CD8-positive, alpha-beta memory T cell (primary cell): ENCODE measurements around the gene NKAPD1. TPM values are rescaled to one million over a fixed set of nuclear protein-coding genes. Genes with fewer than 3 reads are reported as not detected.

Experiments used
- CTCF ChIA-PET: fragments of 350-600 bp; sonication (Branson Sonifier 250); formaldehyde crosslinking; loops from one replicate; lab custom pipeline; 2021; ENCODE audit warnings: antibody characterized with exemption; lab: Charles Lee
- POLR2A ChIA-PET: fragments of 350-600 bp; sonication (Branson Sonifier 250); formaldehyde crosslinking; loops from one replicate; lab custom pipeline; 2021; ENCODE audit warnings: antibody characterized with exemption; lab: Charles Lee
- DNase-seq, 5 donors: peaks; one replicate each; pipeline versions ENCODE4 v3.0.0 to v3.0.0-alpha.2; 2020 to 2022; ENCODE audit warnings: mixed read lengths in 1 of 5
- H3K27ac ChIP-seq: one replicate; pipeline ENCODE4 v1.7.0; 2013; ENCODE audit warnings: low read depth, mild to moderate bottlenecking, low read length, moderate library complexity
- H3K27me3 ChIP-seq: 2 replicates; pipeline ENCODE4 v1.7.0; 2013; ENCODE audit warnings: low read length, mild to moderate bottlenecking; ENCODE audit not compliant: insufficient read depth, poor library complexity, severe bottlenecking
- H3K36me3 ChIP-seq: 2 replicates; pipeline ENCODE4 v1.7.0; 2013; ENCODE audit warnings: mild to moderate bottlenecking, low read length, moderate library complexity; ENCODE audit not compliant: insufficient read depth
- H3K4me1 ChIP-seq: 2 replicates; pipeline ENCODE4 v1.7.0; 2013; ENCODE audit warnings: mild to moderate bottlenecking, low read length, moderate library complexity; ENCODE audit not compliant: insufficient read depth
- H3K4me3 ChIP-seq: 2 replicates; pipeline ENCODE4 v1.7.0; 2013; ENCODE audit warnings: mild to moderate bottlenecking, low read length
- H3K9me3 ChIP-seq: 2 replicates; pipeline ENCODE4 v1.7.0; 2013; ENCODE audit warnings: mild to moderate bottlenecking, low read length
- H3K27ac Mint-ChIP-seq, 8 donors: one replicate each; pipeline ENCODE4 v1.8.0; 2020 to 2021; ENCODE audit warnings: mixed read lengths in 8 of 8, mild to moderate bottlenecking in 6 of 8, inconsistent platforms in 3 of 8, moderate library complexity in 3 of 8
- H3K27me3 Mint-ChIP-seq, 2 donors: one replicate each; pipeline ENCODE4 v1.8.0; 2020 to 2021; ENCODE audit warnings: mixed read lengths in 2 of 2, mild to moderate bottlenecking in 1 of 2, moderate library complexity in 1 of 2
- H3K36me3 Mint-ChIP-seq, 3 donors: one replicate each; pipeline ENCODE4 v1.8.0; 2020 to 2021; ENCODE audit warnings: mixed read lengths in 3 of 3, inconsistent platforms in 1 of 3, mild to moderate bottlenecking in 1 of 3
- H3K4me1 Mint-ChIP-seq, 3 donors: one replicate each; pipeline ENCODE4 v1.8.0; 2020 to 2021; ENCODE audit warnings: mixed read lengths in 3 of 3, inconsistent platforms in 1 of 3, mild to moderate bottlenecking in 1 of 3
- H3K4me3 Mint-ChIP-seq, 7 donors: one replicate each; pipeline ENCODE4 v1.8.0; 2020 to 2021; ENCODE audit warnings: mixed read lengths in 7 of 7, mild to moderate bottlenecking in 6 of 7, moderate library complexity in 4 of 7, inconsistent platforms in 2 of 7
- H3K9me3 Mint-ChIP-seq, 5 donors: one replicate each; pipeline ENCODE4 v1.8.0; 2020 to 2022; ENCODE audit warnings: mixed read lengths in 5 of 5, mild to moderate bottlenecking in 3 of 5, moderate library complexity in 2 of 5, inconsistent platforms in 1 of 5
- polyA plus RNA-seq: library from polyadenylated mRNA; unstranded; fragments of 300-500 nt; fragmentation: Illumina TruSeq; gene quantifications from one replicate; pipeline ENCODE4 v1.2.3, GENCODE V29; 2021
- total RNA-seq, 2 experiments: library from RNA; stranded (reverse); gene quantifications; one replicate each; pipeline ENCODE4 v1.2.3, GENCODE V29; 2021

Gene NKAPD1
- total and polyA plus RNA-seq, 3 experiments from 2014 or later: 13.4 to 22.6 (median 22.0) TPM

- no peaks in the 10 kb centered on the region for H3K9me3 ChIP-seq
- CTCF ChIA-PET: no interaction called here
- POLR2A ChIA-PET: no interaction called here
Measured at GRCh38 chr11:112132737-112133136, 58.6 kb downstream of the NKAPD1 start.

GRCh38 chr11:112134473-112134872 lies 60.4 kb downstream of the NKAPD1 start:
- Mint-ChIP-seq H3K9me3 (no peaks in the 10 kb centered on the region), H3K4me3 (no peak overlapping the region), H3K27me3 (no peaks in the 10 kb centered on the region), H3K36me3 (peaks cover 0 to 8% (median 0%) of the 10 kb centered on the region in 3 donors), H3K27ac (no peak overlapping the region), H3K4me1 (peaks cover 0 to 3% (median 0%) of the 10 kb centered on the region in 3 donors)
- H3K27me3 ChIP-seq: no peaks in the 10 kb centered on the region
- POLR2A ChIA-PET: no interaction called here
- no peaks in the 10 kb centered on the region for H3K36me3 ChIP-seq
- DNase-seq: no peak
- CTCF ChIA-PET: no interaction called here
- no peaks in the 10 kb centered on the region for H3K4me1 ChIP-seq
- H3K9me3 ChIP-seq: no peaks in the 10 kb centered on the region
- no peak overlapping the region for H3K4me3 ChIP-seq
- no peak overlapping the region for H3K27ac ChIP-seq

More at GRCh38 chr11:112132737-112133136, 58.6 kb downstream of the NKAPD1 start:
- Mint-ChIP-seq H3K27ac (peak overlapping the region in 2 of 8 donors; percentile 27 to 42), H3K4me1 (peaks cover 0 to 3% (median 0%) of the 10 kb centered on the region in 3 donors), H3K36me3 (peaks cover 0 to 8% (median 0%) of the 10 kb centered on the region in 3 donors), H3K4me3 (no peak overlapping the region), H3K27me3 (no peaks in the 10 kb centered on the region), H3K9me3 (no peaks in the 10 kb centered on the region)
- H3K4me1 ChIP-seq: no peaks in the 10 kb centered on the region
- H3K27ac ChIP-seq: no peak overlapping the region
- H3K36me3 ChIP-seq: no peaks in the 10 kb centered on the region
- no peak for DNase-seq
- no peaks in the 10 kb centered on the region for H3K27me3 ChIP-seq
- no peak overlapping the region for H3K4me3 ChIP-seq

Other genes with a start within 250 kb of the NKAPD1 start
- gene ALG9, start 202.7 kb upstream of the NKAPD1 start, total RNA-seq: 10 to 100 TPM; 37.4 to 38.0 TPM
- gene ALG9, start 202.7 kb upstream of the NKAPD1 start, polyA plus RNA-seq: 16.7 TPM
- 10 to 100 TPM; 11.6 to 12.7 TPM for gene FDXACB1, start 195.1 kb upstream of the NKAPD1 start, total RNA-seq
- gene FDXACB1, start 195.1 kb upstream of the NKAPD1 start, polyA plus RNA-seq: 6.4 TPM
- gene CFAP68, start 194.8 kb upstream of the NKAPD1 start, total RNA-seq: 10 to 100 TPM; 36.7 to 44.3 TPM
- gene CFAP68, start 194.8 kb upstream of the NKAPD1 start, polyA plus RNA-seq: 24.7 TPM
- not detected for gene CRYAB, start 162.5 kb upstream of the NKAPD1 start, total RNA-seq
- gene CRYAB, start 162.5 kb upstream of the NKAPD1 start, polyA plus RNA-seq: not detected
- gene HSPB2, start 161.6 kb upstream of the NKAPD1 start, total RNA-seq: not detected
- gene HSPB2, start 161.6 kb upstream of the NKAPD1 start, polyA plus RNA-seq: not detected
- gene C11orf52, start 155.4 kb upstream of the NKAPD1 start, total RNA-seq: not detected
- not detected for gene C11orf52, start 155.4 kb upstream of the NKAPD1 start, polyA plus RNA-seq
- gene DIXDC1, start 137.0 kb upstream of the NKAPD1 start, total RNA-seq: 10 to 100 TPM; 11.3 to 12.7 TPM
- gene DIXDC1, start 137.0 kb upstream of the NKAPD1 start, polyA plus RNA-seq: 2.4 TPM
- 10 to 100 TPM; 61.1 to 62.2 TPM for gene DLAT, start 48.9 kb upstream of the NKAPD1 start, total RNA-seq
- 22.1 TPM for gene DLAT, start 48.9 kb upstream of the NKAPD1 start, polyA plus RNA-seq
- gene PIH1D2, start 282 bp upstream of the NKAPD1 start, total RNA-seq: under 1 TPM; 0.38 to 0.57 TPM
- not detected for gene PIH1D2, start 282 bp upstream of the NKAPD1 start, polyA plus RNA-seq
- 10 to 100 TPM; 71.9 to 73.5 TPM for gene TIMM8B, start 12.5 kb downstream of the NKAPD1 start, total RNA-seq
- gene TIMM8B, start 12.5 kb downstream of the NKAPD1 start, polyA plus RNA-seq: 70.6 TPM
- 100 to 1,000 TPM; 125 to 133 TPM for gene SDHD, start 12.6 kb downstream of the NKAPD1 start, total RNA-seq
- gene SDHD, start 12.6 kb downstream of the NKAPD1 start, polyA plus RNA-seq: 154 TPM
- not detected for gene IL18, start 89.8 kb downstream of the NKAPD1 start, total RNA-seq
- gene IL18, start 89.8 kb downstream of the NKAPD1 start, polyA plus RNA-seq: not detected
- gene TEX12, start 93.1 kb downstream of the NKAPD1 start, total RNA-seq: under 1 TPM; 0.27 to 0.39 TPM
- gene TEX12, start 93.1 kb downstream of the NKAPD1 start, polyA plus RNA-seq: not detected
- 1 to 10 TPM in 1 of 2 experiments, under 1 TPM in 1; 0.84 to 1.1 TPM for gene BCO2, start 101.2 kb downstream of the NKAPD1 start, total RNA-seq
- 0.17 TPM for gene BCO2, start 101.2 kb downstream of the NKAPD1 start, polyA plus RNA-seq
- gene PTS, start 152.1 kb downstream of the NKAPD1 start, total RNA-seq: 10 to 100 TPM; 38.4 to 40.8 TPM
- 11.6 TPM for gene PTS, start 152.1 kb downstream of the NKAPD1 start, polyA plus RNA-seq
- not detected for gene PLET1, start 186.6 kb downstream of the NKAPD1 start, total RNA-seq
- not detected for gene PLET1, start 186.6 kb downstream of the NKAPD1 start, polyA plus RNA-seq